Measurements from ENCODE around the gene ASB3. TPM values are rescaled to one million over a fixed set of nuclear protein-coding genes. Genes with fewer than 3 reads are reported as not detected.

The ASB3 gene
- total RNA-seq, 1 experiment from 2014 or later = 12.9 TPM

GRCh38 chr2:53752385-53752784 lies 34.4 kb downstream of the ASB3 start:
- POLR2A ChIA-PET = no interaction called here
- intact Hi-C loops (cut with micrococcal nuclease; ENCODE audit: unreplicated experiment) = no loop called here
- CTCF ChIA-PET = no interaction called here
- in situ Hi-C loops (cut with HindIII; ENCODE audit: low pct_unique_long_range_greater_than_20kb, low sequenced_read_pairs) = no loop called here
- no peak for DNase-seq (ENCODE audit: low read depth, low spot score)
- H3K36me3 ChIP-seq (ENCODE audit: control insufficient read depth, insufficient read depth, low read length) = no peaks in the 10 kb centered on the region
- no TSS peak for BruUV-seq (replicated peaks)
- no peak for TF ChIP-seq SIN3A (IDR thresholded peaks at IDR 0.05; ENCODE audit: borderline replicate concordance, insufficient read depth, low read depth, low read length)
- TF ChIP-seq TCF7L2 (IDR thresholded peaks at IDR 0.05; ENCODE audit: low read depth, low read length) = no peak
- no peak for TF ChIP-seq POLR2AphosphoS5 (IDR thresholded peaks at IDR 0.05; ENCODE audit: low read depth, low read length)
- TF ChIP-seq CTCF (IDR thresholded peaks at IDR 0.05) = no peak
- no peak for TF ChIP-seq REST (IDR thresholded peaks at IDR 0.05; ENCODE audit: insufficient read depth in 1 of 2, low read depth in 2 of 2, low read length in 1 of 2)
- H3K4me1 ChIP-seq (ENCODE audit: control insufficient read depth, insufficient read depth, low read length) = no peaks in the 10 kb centered on the region
- H3K27me3 ChIP-seq (ENCODE audit: control insufficient read depth, insufficient read depth, low read length) = no peaks in the 10 kb centered on the region
- no peak overlapping the region for H3K4me3 ChIP-seq (ENCODE audit: low read depth in 2 of 2, low read length in 2 of 2)
- no peaks in the 10 kb centered on the region for H3K9me3 ChIP-seq (ENCODE audit: control insufficient read depth, insufficient read depth, low read depth, low read length)
- no peak overlapping the region for H3K27ac ChIP-seq (ENCODE audit: low read length)
- no peak for ATAC-seq

GRCh38 chr2:53751728-53752127 lies 35.0 kb downstream of the ASB3 start:
- Histone ChIP-seq H3K36me3 (ENCODE audit: control insufficient read depth, insufficient read depth, low read length) (no peaks in the 10 kb centered on the region), H3K27ac (ENCODE audit: low read length) (no peak overlapping the region), H3K4me1 (ENCODE audit: control insufficient read depth, insufficient read depth, low read length) (no peaks in the 10 kb centered on the region), H3K9me3 (ENCODE audit: control insufficient read depth, insufficient read depth, low read depth, low read length) (no peaks in the 10 kb centered on the region), H3K4me3 (ENCODE audit: low read depth in 2 of 2, low read length in 2 of 2) (no peak overlapping the region), H3K27me3 (ENCODE audit: control insufficient read depth, insufficient read depth, low read length) (no peaks in the 10 kb centered on the region)
- ChIA-PET POLR2A (no interaction called here), CTCF (no interaction called here)
- in situ Hi-C loops (cut with HindIII; ENCODE audit: low pct_unique_long_range_greater_than_20kb, low sequenced_read_pairs) (no loop called here), intact Hi-C loops (cut with micrococcal nuclease; ENCODE audit: unreplicated experiment) (no loop called here)
- TF ChIP-seq POLR2AphosphoS5 (IDR thresholded peaks at IDR 0.05; ENCODE audit: low read depth, low read length) = no peak
- TF ChIP-seq TCF7L2 (IDR thresholded peaks at IDR 0.05; ENCODE audit: low read depth, low read length) = no peak
- DNase-seq (ENCODE audit: low read depth, low spot score) = no peak
- no TSS peak for BruUV-seq (replicated peaks)
- no peak for ATAC-seq

- intact Hi-C loops (cut with micrococcal nuclease; ENCODE audit: unreplicated experiment) (no loop called here), in situ Hi-C loops (cut with HindIII; ENCODE audit: low pct_unique_long_range_greater_than_20kb, low sequenced_read_pairs) (no loop called here)
- no TSS peak for BruUV-seq (replicated peaks)
- ChIA-PET POLR2A (no interaction called here), CTCF (no interaction called here)
- Histone ChIP-seq H3K9me3 (ENCODE audit: control insufficient read depth, insufficient read depth, low read depth, low read length) (no peaks in the 10 kb centered on the region), H3K36me3 (ENCODE audit: control insufficient read depth, insufficient read depth, low read length) (no peaks in the 10 kb centered on the region), H3K27ac (ENCODE audit: low read length) (no peak overlapping the region), H3K27me3 (ENCODE audit: control insufficient read depth, insufficient read depth, low read length) (no peaks in the 10 kb centered on the region), H3K4me1 (ENCODE audit: control insufficient read depth, insufficient read depth, low read length) (no peaks in the 10 kb centered on the region), H3K4me3 (ENCODE audit: low read depth in 2 of 2, low read length in 2 of 2) (no peak overlapping the region)
- TF ChIP-seq POLR2AphosphoS5 (IDR thresholded peaks at IDR 0.05; ENCODE audit: low read depth, low read length) = no peak
- no peak for TF ChIP-seq REST (IDR thresholded peaks at IDR 0.05; ENCODE audit: insufficient read depth in 1 of 2, low read depth in 2 of 2, low read length in 1 of 2)
- no peak for TF ChIP-seq CTCF (IDR thresholded peaks at IDR 0.05)
- no peak for TF ChIP-seq SIN3A (IDR thresholded peaks at IDR 0.05; ENCODE audit: borderline replicate concordance, insufficient read depth, low read depth, low read length)
- no peak for TF ChIP-seq TCF7L2 (IDR thresholded peaks at IDR 0.05; ENCODE audit: low read depth, low read length)
- ATAC-seq (no peak), DNase-seq (ENCODE audit: low read depth, low spot score) (no peak)
Measured at GRCh38 chr2:53750041-53750768, 36.5 kb downstream of the ASB3 start.

All from Panc1 (cell line).